K562 (cell line): ENCODE measurements around the gene EPX. TPM values are rescaled to one million over a fixed set of nuclear protein-coding genes. Genes with fewer than 3 reads are reported as not detected.

ENCODE experiments used
- CBX3 ChIP-seq, 2 experiments: IDR thresholded peaks; 1 replicate in 1 of 2; 2 replicates in 1 of 2; pipeline ENCODE4 v1.6.1; 2012; ENCODE audit warnings: inconsistent platforms in 2 of 2, low read length in 2 of 2, borderline replicate concordance in 1 of 2, control low read depth in 1 of 2
- E2F3 ChIP-seq: fragments of 250-450 bp; sonication (Bioruptor Pico); IDR thresholded peaks from 2 replicates; pipeline ENCODE4 v1.4.0; 2020; ENCODE audit warnings: mild to moderate bottlenecking
- EWSR1 ChIP-seq: fragments of 450-650 bp; IDR thresholded peaks from 2 replicates; pipeline ENCODE4 v1.6.1; 2018; ENCODE audit warnings: borderline replicate concordance, mild to moderate bottlenecking, low read depth, moderate library complexity; ENCODE audit not compliant: partially characterized antibody
- GTF2E2 ChIP-seq: fragments of 200-800 bp; sonication (Bioruptor generic); IDR thresholded peaks from 2 replicates; pipeline ENCODE4 v1.6.1; 2016; ENCODE audit warnings: missing genetic modification characterization, missing compliant biosample characterization
- KLF1 ChIP-seq: fragments of 450-650 bp; IDR thresholded peaks from 2 replicates; pipeline ENCODE4 v1.6.1; 2016; ENCODE audit warnings: missing genetic modification characterization, missing compliant biosample characterization
- MITF ChIP-seq: IDR thresholded peaks from 2 replicates; pipeline ENCODE4 v1.6.1; 2014; ENCODE audit warnings: antibody characterized with exemption
- NR2C2 ChIP-seq, 2 experiments: fragments of 200-800 bp in 1 of 2; sonication (Bioruptor generic) in 1 of 2; sonication (generic) in 1 of 2; formaldehyde crosslinking in 1 of 2; IDR thresholded peaks; 2 replicates each; pipeline versions ENCODE4 v1.6.1 to v1.8.0; 2016 to 2022; ENCODE audit warnings: mild to moderate bottlenecking in 1 of 2, missing compliant biosample characterization in 1 of 2, missing genetic modification characterization in 1 of 2, missing genetic modification reagents in 1 of 2
- OTX1 ChIP-seq: fragments of 450-650 bp; formaldehyde crosslinking; IDR thresholded peaks from 2 replicates; pipeline ENCODE4 v1.4.0; 2022; ENCODE audit warnings: mild to moderate bottlenecking
- RNF2 ChIP-seq: sonication (generic); IDR thresholded peaks from 2 replicates; pipeline ENCODE4 v1.6.1; 2016
- SAFB2 ChIP-seq: fragments of 200-400 bp; formaldehyde crosslinking; IDR thresholded peaks from 2 replicates; pipeline ENCODE4 v1.6.1; 2018; ENCODE audit warnings: borderline replicate concordance, low read length, low read depth, moderate library complexity; ENCODE audit not compliant: severe bottlenecking
- SIX5 ChIP-seq, 2 experiments: IDR thresholded peaks; 2 replicates each; pipeline ENCODE4 v1.6.1; 2011; ENCODE audit warnings: low read length in 2 of 2, borderline replicate concordance in 1 of 2, low read depth in 1 of 2, mild to moderate bottlenecking in 1 of 2, moderate library complexity in 1 of 2; ENCODE audit not compliant: insufficient read depth in 1 of 2
- SP2 ChIP-seq: IDR thresholded peaks from 2 replicates; pipeline ENCODE4 v1.6.1; 2011; ENCODE audit warnings: mild to moderate bottlenecking, low read depth, low read length, moderate library complexity; ENCODE audit not compliant: poor library complexity, severe bottlenecking; ENCODE audit errors: extremely low read depth
- ZBTB9 ChIP-seq: fragments of 450-650 bp; formaldehyde crosslinking; IDR thresholded peaks from 2 replicates; pipeline ENCODE4 v1.4.0; 2020; ENCODE audit warnings: mild to moderate bottlenecking, moderate library complexity
- ZNF444 ChIP-seq: fragments of 250-450 bp; sonication (Bioruptor Pico); IDR thresholded peaks from 2 replicates; pipeline ENCODE4 v1.4.0; 2020; ENCODE audit warnings: mild to moderate bottlenecking, moderate library complexity
- polyA plus RNA-seq, 8 experiments: library from polyadenylated mRNA; depleted of rRNA in 4 of 8; stranded (reverse) in 5 of 8; unstranded in 3 of 8; fragments of >200 nt; fragmentation: Nextera tagmentation in 2 of 8; fragmentation: Illumina TruSeq in 1 of 8; extraction: Ambion mirVana in 2 of 8; extraction: Trizol in 1 of 8; gene quantifications; 2 replicates each; pipeline versions ENCODE4 v1.2.1 to v1.2.3, GENCODE V29; 2011 to 2014; ENCODE audit warnings: inconsistent platforms in 1 of 8, missing spikeins in 1 of 8
- total RNA-seq, 7 experiments: library from RNA; depleted of rRNA in 6 of 7; stranded (reverse); fragments of >200 nt in 6 of 7; fragmentation: Illumina TruSeq in 2 of 7; extraction: Trizol in 2 of 7; gene quantifications; 2 replicates each; pipeline versions ENCODE4 v1.2.1 to v1.2.3, GENCODE V29; 2011 to 2021; ENCODE audit warnings: low replicate concordance in 1 of 7
- TF ChIP-seq, protein P1 (sequence below), 2 experiments: IDR thresholded peaks; 2 replicates each; pipeline ENCODE4 v1.6.1; 2012; ENCODE audit warnings: improper control_type of control experiment in 2 of 2, low read depth in 2 of 2, low read length in 2 of 2, borderline replicate concordance in 1 of 2
- TF ChIP-seq, protein P2 (sequence below): fragments of 450-650 bp; formaldehyde crosslinking; IDR thresholded peaks from 2 replicates; pipeline ENCODE4 v1.4.0; 2020; ENCODE audit warnings: mild to moderate bottlenecking, moderate library complexity

The EPX gene
- total and polyA plus RNA-seq, 9 of the 15 experiments (the other 6 are each of a cell fraction or from before 2014, with no cell fraction given), result 0.07 to 0.33 (median 0.19) TPM; not detected in 3

DNA sequence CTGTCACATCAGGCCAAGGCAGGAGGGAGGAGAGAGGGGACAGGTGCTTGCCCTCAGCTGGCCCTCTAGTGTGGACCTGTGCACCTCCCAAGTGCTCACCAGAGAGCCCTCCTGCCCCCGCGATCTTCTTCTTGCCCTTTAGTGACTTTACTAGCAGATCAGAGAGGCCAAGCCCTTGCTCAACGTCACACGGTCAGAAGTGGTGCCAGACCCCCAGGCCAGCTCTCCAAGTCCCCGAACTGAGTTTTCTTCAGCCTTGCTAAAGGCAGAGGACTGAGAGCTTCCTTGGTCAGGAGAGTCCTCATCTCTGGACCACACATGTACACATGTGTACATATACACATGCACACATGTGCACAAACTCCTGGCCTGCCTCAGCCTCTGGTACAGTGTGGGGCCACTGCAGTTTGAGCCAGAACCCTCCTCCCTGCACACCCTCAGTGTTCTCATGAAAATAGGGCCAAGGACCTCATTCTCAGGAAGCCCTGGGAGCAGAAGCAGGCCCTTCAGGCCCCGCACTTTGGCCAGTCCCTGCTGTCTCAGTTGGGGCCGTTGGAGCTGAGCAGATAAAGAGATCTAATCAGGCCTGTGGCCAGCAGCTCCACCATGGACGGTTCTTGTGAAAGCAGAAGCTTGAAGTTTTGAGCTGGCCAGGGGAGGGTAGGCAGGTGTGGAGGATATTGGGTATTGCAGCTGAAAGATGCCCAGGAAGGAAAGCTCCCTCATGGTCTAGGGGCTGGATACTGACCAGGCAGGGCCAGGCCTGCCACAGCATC is 7.4 kb upstream of the EPX start (continued):
- TF ChIP-seq MITF, result no peak
- TF ChIP-seq SP2, result no peak
- TF ChIP-seq RNF2, result peak; percentile 86; the same call in 1 of the 2 replicates
- TF ChIP-seq ZNF444 (CRISPR knock-in tag), result no peak
- TF ChIP-seq, protein P1, sequence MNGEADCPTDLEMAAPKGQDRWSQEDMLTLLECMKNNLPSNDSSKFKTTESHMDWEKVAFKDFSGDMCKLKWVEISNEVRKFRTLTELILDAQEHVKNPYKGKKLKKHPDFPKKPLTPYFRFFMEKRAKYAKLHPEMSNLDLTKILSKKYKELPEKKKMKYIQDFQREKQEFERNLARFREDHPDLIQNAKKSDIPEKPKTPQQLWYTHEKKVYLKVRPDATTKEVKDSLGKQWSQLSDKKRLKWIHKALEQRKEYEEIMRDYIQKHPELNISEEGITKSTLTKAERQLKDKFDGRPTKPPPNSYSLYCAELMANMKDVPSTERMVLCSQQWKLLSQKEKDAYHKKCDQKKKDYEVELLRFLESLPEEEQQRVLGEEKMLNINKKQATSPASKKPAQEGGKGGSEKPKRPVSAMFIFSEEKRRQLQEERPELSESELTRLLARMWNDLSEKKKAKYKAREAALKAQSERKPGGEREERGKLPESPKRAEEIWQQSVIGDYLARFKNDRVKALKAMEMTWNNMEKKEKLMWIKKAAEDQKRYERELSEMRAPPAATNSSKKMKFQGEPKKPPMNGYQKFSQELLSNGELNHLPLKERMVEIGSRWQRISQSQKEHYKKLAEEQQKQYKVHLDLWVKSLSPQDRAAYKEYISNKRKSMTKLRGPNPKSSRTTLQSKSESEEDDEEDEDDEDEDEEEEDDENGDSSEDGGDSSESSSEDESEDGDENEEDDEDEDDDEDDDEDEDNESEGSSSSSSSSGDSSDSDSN (IDR thresholded peaks at IDR 0.05; ENCODE audit: borderline replicate concordance in 1 of 2, low read depth in 2 of 2, low read length in 2 of 2), result peak in 1 of 2 experiments; percentile 51; a peak in 1 of 4 replicates
- TF ChIP-seq GTF2E2 (tag), result no peak; the same call in 1 of the 2 replicates
- peak; percentile 88; the same call in 1 of the 2 replicates for TF ChIP-seq ZBTB9 (CRISPR knock-in tag)
- TF ChIP-seq, protein P2, sequence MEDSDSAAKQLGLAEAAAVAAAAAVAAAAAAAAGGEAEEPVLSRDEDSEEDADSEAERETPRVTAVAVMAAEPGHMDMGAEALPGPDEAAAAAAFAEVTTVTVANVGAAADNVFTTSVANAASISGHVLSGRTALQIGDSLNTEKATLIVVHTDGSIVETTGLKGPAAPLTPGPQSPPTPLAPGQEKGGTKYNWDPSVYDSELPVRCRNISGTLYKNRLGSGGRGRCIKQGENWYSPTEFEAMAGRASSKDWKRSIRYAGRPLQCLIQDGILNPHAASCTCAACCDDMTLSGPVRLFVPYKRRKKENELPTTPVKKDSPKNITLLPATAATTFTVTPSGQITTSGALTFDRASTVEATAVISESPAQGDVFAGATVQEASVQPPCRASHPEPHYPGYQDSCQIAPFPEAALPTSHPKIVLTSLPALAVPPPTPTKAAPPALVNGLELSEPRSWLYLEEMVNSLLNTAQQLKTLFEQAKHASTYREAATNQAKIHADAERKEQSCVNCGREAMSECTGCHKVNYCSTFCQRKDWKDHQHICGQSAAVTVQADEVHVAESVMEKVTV, result peak; percentile 23; the same call in 1 of the 2 replicates
- no peak for TF ChIP-seq EWSR1
- no peak for TF ChIP-seq SAFB2
- TF ChIP-seq CBX3 (IDR thresholded peaks at IDR 0.05; ENCODE audit: borderline replicate concordance in 1 of 2, low read length in 2 of 2), result no peak
- TF ChIP-seq NR2C2 (CRISPR knock-in tag; IDR thresholded peaks at IDR 0.05), result no peak
- no peak for TF ChIP-seq NR2C2 (tag; IDR thresholded peaks at IDR 0.05)
- TF ChIP-seq KLF1 (tag), result no peak
- TF ChIP-seq SIX5 (IDR thresholded peaks at IDR 0.05; ENCODE audit: borderline replicate concordance in 1 of 2, insufficient read depth in 1 of 2, low read depth in 1 of 2, low read length in 2 of 2), result no peak
- TF ChIP-seq E2F3 (CRISPR knock-in tag), result 0 out of 2 replicates have a peak, but pooled peaks have one; percentile 17
- TF ChIP-seq OTX1 (CRISPR knock-in tag), result peak; percentile 79; the same call in 1 of the 2 replicates
